ENCODE data around the gene NAA40. TPM values are rescaled to one million over a fixed set of nuclear protein-coding genes. Genes with fewer than 3 reads are reported as not detected.
A peak's percentile ranks its signal among the peaks of the same experiment; 100 is the strongest.

Gene NAA40
- total RNA-seq, 1 experiment from 2014 or later: 44.4 TPM

DNA sequence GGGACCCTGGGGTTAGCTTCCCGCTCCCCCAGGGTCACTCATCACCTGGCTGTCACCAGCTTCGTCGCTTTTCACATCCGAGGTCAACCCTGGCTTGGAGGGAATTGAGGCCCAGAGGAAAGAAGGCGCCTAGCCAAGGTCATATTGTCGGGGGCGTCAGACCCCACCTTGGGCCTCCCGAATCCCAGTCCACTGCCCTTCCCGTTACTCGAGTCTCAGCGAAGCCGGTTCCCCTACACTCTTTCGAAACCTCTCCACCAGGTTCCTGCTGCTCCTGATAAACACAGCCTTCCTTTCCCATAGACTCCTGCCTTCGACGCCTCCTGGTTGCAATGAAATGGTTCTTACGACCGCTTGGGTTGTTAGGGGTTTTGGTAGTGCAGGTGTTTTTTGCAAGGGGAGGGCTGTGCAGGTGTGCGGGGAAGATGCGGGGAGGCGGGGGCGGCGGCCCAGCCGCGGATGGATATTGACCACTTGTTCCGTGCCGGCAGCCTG, 642 bp downstream of the NAA40 start:
- H2AFZ ChIP-seq (ENCODE audit: low read length): no peak overlapping the region
- no peak overlapping the region for H2BK20ac ChIP-seq (ENCODE audit: low read depth, low read length, poor library complexity, severe bottlenecking)
- peaks cover 7% of the 10 kb centered on the region; the same call in 1 of the 2 replicates for H3K79me2 ChIP-seq (ENCODE audit: insufficient read depth, low read length)
- Mint-ChIP-seq H3K27ac (peak overlapping the region; percentile 41 to 92 (median 65); a peak in 4 of 7 replicates), H3K4me1 (peaks cover 18% of the 10 kb centered on the region in 2 experiments), H3K36me3 (ENCODE audit: insufficient read depth in 1 of 3, low read depth in 3 of 3) (peaks cover 0 to 9% (median 5%) of the 10 kb centered on the region in 3 experiments; a peak in 5 of 7 replicates), H3K27me3 (ENCODE audit: low read depth) (no peaks in the 10 kb centered on the region; the same call in 1 of the 2 replicates), H3K4me3 (peak overlapping the region; percentile 85 to 86), H3K9me3 (no peaks in the 10 kb centered on the region; a peak in 1 of 5 replicates)
- H3K56ac ChIP-seq (ENCODE audit: insufficient read length, low read depth, low read length): no peak overlapping the region
- peaks cover 9% of the 10 kb centered on the region for H3K79me1 ChIP-seq (ENCODE audit: insufficient read depth, low read depth, low read length, poor library complexity, severe bottlenecking)
- H4K20me1 ChIP-seq (ENCODE audit: control insufficient read depth, insufficient read depth, insufficient read length): no peaks in the 10 kb centered on the region
- H3K23ac ChIP-seq (ENCODE audit: insufficient read length, low read depth, low read length): no peak overlapping the region
- H4K5ac ChIP-seq (ENCODE audit: insufficient read length, low read depth, low read length): no peak overlapping the region
- no CpG with 5 or more reads among the region's 26 CpGs for WGBS (ENCODE audit: extremely low coverage, insufficient read length, low lambda C conversion rate)
- H3K9me3 ChIP-seq (ENCODE audit: control insufficient read depth, low read depth, low read length): no peaks in the 10 kb centered on the region
- no peak overlapping the region for H4K91ac ChIP-seq (ENCODE audit: insufficient read length, low read depth, low read length)
- H3K27me3 ChIP-seq (ENCODE audit: insufficient read depth, low read length): no peaks in the 10 kb centered on the region
- no peak overlapping the region for H3K18ac ChIP-seq (ENCODE audit: insufficient read length, low read depth, low read length)
- peak overlapping the region; percentile 96 for H3K4me2 ChIP-seq (ENCODE audit: insufficient read depth, insufficient read length, low read length)
- TF ChIP-seq, protein P1, sequence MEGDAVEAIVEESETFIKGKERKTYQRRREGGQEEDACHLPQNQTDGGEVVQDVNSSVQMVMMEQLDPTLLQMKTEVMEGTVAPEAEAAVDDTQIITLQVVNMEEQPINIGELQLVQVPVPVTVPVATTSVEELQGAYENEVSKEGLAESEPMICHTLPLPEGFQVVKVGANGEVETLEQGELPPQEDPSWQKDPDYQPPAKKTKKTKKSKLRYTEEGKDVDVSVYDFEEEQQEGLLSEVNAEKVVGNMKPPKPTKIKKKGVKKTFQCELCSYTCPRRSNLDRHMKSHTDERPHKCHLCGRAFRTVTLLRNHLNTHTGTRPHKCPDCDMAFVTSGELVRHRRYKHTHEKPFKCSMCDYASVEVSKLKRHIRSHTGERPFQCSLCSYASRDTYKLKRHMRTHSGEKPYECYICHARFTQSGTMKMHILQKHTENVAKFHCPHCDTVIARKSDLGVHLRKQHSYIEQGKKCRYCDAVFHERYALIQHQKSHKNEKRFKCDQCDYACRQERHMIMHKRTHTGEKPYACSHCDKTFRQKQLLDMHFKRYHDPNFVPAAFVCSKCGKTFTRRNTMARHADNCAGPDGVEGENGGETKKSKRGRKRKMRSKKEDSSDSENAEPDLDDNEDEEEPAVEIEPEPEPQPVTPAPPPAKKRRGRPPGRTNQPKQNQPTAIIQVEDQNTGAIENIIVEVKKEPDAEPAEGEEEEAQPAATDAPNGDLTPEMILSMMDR (conservative IDR thresholded peaks at IDR 0.05): no peak
- no peak overlapping the region for H4K8ac ChIP-seq (replicated peaks; ENCODE audit: insufficient read length, low read depth, low read length)
- H3K27ac ChIP-seq (ENCODE audit: insufficient read length, low read depth, low read length): no peak overlapping the region
- H3K4me1 ChIP-seq (ENCODE audit: insufficient read depth, low read length): no peaks in the 10 kb centered on the region
- no peak overlapping the region for H3K4ac ChIP-seq (ENCODE audit: low read depth, low read length)
- H2AK5ac ChIP-seq (ENCODE audit: insufficient read length, low read length): no peak overlapping the region
- peak; percentile 44 for DNase-seq
- H2BK120ac ChIP-seq (ENCODE audit: low read depth, low read length, poor library complexity, severe bottlenecking): no peak overlapping the region
- no peak overlapping the region for H2BK12ac ChIP-seq (ENCODE audit: insufficient read length, low read depth, low read length)
- H2BK15ac ChIP-seq (ENCODE audit: low read depth, low read length): no peak overlapping the region
- no peak overlapping the region for H3K14ac ChIP-seq (ENCODE audit: insufficient read depth, low read length)
- H3T11ph ChIP-seq (ENCODE audit: low read length): no peak overlapping the region
- no peak overlapping the region for H2BK5ac ChIP-seq (ENCODE audit: insufficient read length, low read length)
- peaks cover 11% of the 10 kb centered on the region for H3K23me2 ChIP-seq (ENCODE audit: insufficient read length, low read depth, low read length, poor library complexity, severe bottlenecking)
- peak overlapping the region; percentile 76 for H3K9ac ChIP-seq (ENCODE audit: extremely low read depth, insufficient read length, low read length)

Data from H9 (cell line).